Colonic mucosa (tissue), 4 donors: ENCODE measurements around the gene FOXK2. TPM values are rescaled to one million over a fixed set of nuclear protein-coding genes. Genes with fewer than 3 reads are reported as not detected.

Source experiments
- DNase-seq: peaks from one replicate; pipeline ENCODE4 v3.0.0-alpha.2; 2020
- H3K27ac ChIP-seq: fragments of 200-600 bp; one replicate; pipeline ENCODE4 v1.8.0; 2021
- H3K27me3 ChIP-seq: fragments of 200-600 bp; one replicate; pipeline ENCODE4 v1.8.0; 2021
- H3K36me3 ChIP-seq: fragments of 200-600 bp; one replicate; pipeline ENCODE4 v1.8.0; 2021
- H3K4me1 ChIP-seq: fragments of 200-600 bp; one replicate; pipeline ENCODE4 v1.8.0; 2021; ENCODE audit warnings: mild to moderate bottlenecking
- H3K4me3 ChIP-seq: fragments of 200-600 bp; one replicate; pipeline ENCODE4 v1.8.0; 2021
- H3K9ac ChIP-seq, 2 donors: one replicate each; pipeline ENCODE4 v1.7.0; 2013; ENCODE audit warnings: control low read depth in 2 of 2, low read depth in 2 of 2, low read length in 2 of 2
- H3K9me3 ChIP-seq: fragments of 200-600 bp; one replicate; pipeline ENCODE4 v1.8.0; 2021
- CTCF ChIP-seq: fragments of 200-600 bp; IDR thresholded peaks from one replicate; pipeline ENCODE4 v1.8.0; 2022; ENCODE audit warnings: antibody characterized with exemption, mild to moderate bottlenecking
- intact Hi-C: fragments of 100-400 bp; cut with DNase I; formaldehyde crosslinking; loops from one replicate; pipeline ENCODE4 v1.14.1; 2022
- total RNA-seq, 2 donors: library from RNA; stranded (reverse); fragmentation: NEBNext Ultra II Directional in 1 of 2; extraction: Animal tissue kit (Norgen Biotek cat#: 25700) in 1 of 2; gene quantifications; one replicate each; pipeline ENCODE4 v1.2.1, GENCODE V29; 2021
- donor health status: healthy.
- donor health status: DM: no; HTN: no; CAD: no.
- donor health status: DM: no; HTN: no; CAD: no.

FOXK2 gene
- total RNA-seq, 2 donors from 2014 or later, result 34.8 to 44.5 TPM

GRCh38 chr17:82479602-82480001, 39.9 kb upstream of the FOXK2 start:
- H3K9ac ChIP-seq, result no peak overlapping the region
- H3K9me3 ChIP-seq, result no peaks in the 10 kb centered on the region
- no peak for DNase-seq
- no peaks in the 10 kb centered on the region for H3K4me1 ChIP-seq
- TF ChIP-seq CTCF, result no peak
- no peak overlapping the region for H3K27ac ChIP-seq
- no peak overlapping the region for H3K4me3 ChIP-seq
- H3K36me3 ChIP-seq, result peaks cover 27% of the 10 kb centered on the region
- H3K27me3 ChIP-seq, result no peaks in the 10 kb centered on the region
- intact Hi-C loops, result no loop called here

- no peaks in the 10 kb centered on the region for H3K27me3 ChIP-seq
- intact Hi-C loops, result no loop called here
- TF ChIP-seq CTCF, result no peak
- H3K4me1 ChIP-seq, result no peaks in the 10 kb centered on the region
- no peaks in the 10 kb centered on the region for H3K9me3 ChIP-seq
- no peak for DNase-seq
- peaks cover 34% of the 10 kb centered on the region for H3K36me3 ChIP-seq
- H3K27ac ChIP-seq, result no peak overlapping the region
- H3K9ac ChIP-seq, result no peak overlapping the region
- H3K4me3 ChIP-seq, result no peak overlapping the region
These were observed 39.2 kb upstream of the FOXK2 start for GRCh38 chr17:82480318-82480717.

DNA sequence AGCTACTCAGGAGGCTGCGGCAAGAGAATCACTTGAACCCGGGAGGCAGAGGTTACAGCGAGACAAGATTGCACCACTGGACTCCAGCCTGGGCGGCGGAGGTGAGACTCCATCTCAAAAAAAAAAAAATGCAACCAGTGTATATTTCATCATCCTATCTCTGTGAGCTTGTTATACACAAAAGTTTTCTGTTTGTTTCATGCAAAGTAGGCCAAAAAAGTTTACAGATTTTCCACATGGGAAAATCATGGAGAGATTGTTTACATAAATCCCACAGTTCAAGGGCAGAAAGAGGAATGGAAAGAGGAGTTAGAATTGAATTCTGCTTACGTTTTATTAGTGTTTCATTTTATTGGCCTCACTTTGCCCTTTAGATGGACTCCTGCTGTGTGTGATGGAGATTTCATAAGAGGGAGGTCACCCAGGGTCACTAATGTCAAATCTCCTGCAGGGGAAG, 36.3 kb upstream of the FOXK2 start:
- H3K9me3 ChIP-seq, result no peaks in the 10 kb centered on the region
- H3K4me3 ChIP-seq, result no peak overlapping the region
- H3K36me3 ChIP-seq, result peaks cover 34% of the 10 kb centered on the region
- intact Hi-C loops, result no loop called here
- TF ChIP-seq CTCF, result no peak
- no peak for DNase-seq
- no peaks in the 10 kb centered on the region for H3K4me1 ChIP-seq
- no peak overlapping the region for H3K9ac ChIP-seq
- no peak overlapping the region for H3K27ac ChIP-seq
- no peaks in the 10 kb centered on the region for H3K27me3 ChIP-seq

DNA sequence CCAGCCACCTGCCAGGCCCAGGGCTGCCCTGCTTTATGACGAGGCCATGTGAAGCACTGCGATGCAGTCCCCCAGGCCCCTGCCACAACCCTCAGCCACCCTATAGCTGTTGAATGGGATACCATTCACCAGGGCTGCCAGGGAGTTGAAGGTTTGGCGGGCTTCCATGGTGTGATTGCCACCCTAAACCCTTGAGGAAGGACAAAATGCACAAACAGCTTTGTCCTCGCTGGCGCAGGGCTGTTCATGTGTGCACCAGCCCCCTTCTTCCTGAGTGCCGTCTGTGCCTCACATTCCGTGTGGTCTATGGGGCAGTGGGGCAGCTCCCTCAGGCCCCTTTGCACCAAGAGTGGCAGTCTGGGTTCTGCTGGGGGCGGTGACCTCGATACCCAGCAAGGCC, 35.7 kb upstream of the FOXK2 start:
- no peak overlapping the region for H3K27ac ChIP-seq
- no peaks in the 10 kb centered on the region for H3K9me3 ChIP-seq
- no peaks in the 10 kb centered on the region for H3K4me1 ChIP-seq
- DNase-seq, result no peak
- no peaks in the 10 kb centered on the region for H3K27me3 ChIP-seq
- H3K4me3 ChIP-seq, result no peak overlapping the region
- no peak for TF ChIP-seq CTCF
- intact Hi-C loops, result no loop called here
- H3K9ac ChIP-seq, result no peak overlapping the region
- peaks cover 29% of the 10 kb centered on the region for H3K36me3 ChIP-seq

GRCh38 chr17:82486231-82487094, 33.1 kb upstream of the FOXK2 start:
- H3K36me3 ChIP-seq, result peaks cover 16% of the 10 kb centered on the region
- peak; percentile 32 for DNase-seq
- intact Hi-C loops, result no loop called here

More at GRCh38 chr17:82486231-82487094, 33.1 kb upstream of the FOXK2 start:
- no peak for TF ChIP-seq CTCF
- Histone ChIP-seq H3K4me3 (no peak overlapping the region), H3K9ac (peak overlapping the region in 1 of 2 donors; percentile 46), H3K4me1 (no peaks in the 10 kb centered on the region), H3K27me3 (no peaks in the 10 kb centered on the region), H3K9me3 (no peaks in the 10 kb centered on the region), H3K27ac (no peak overlapping the region)
